Measurements from ENCODE around the gene ASXL2. TPM values are rescaled to one million over a fixed set of nuclear protein-coding genes. Genes with fewer than 3 reads are reported as not detected.
A peak's percentile ranks its signal among the peaks of the same experiment; 100 is the strongest.
"Not testable (repeated sequence)": the region's sequence is repeated elsewhere in the genome, so short reads cannot be mapped to it uniquely, and the experiment has no call there.

Gene ASXL2
- total RNA-seq, 1 experiment from 2014 or later, result 10.7 TPM

- in situ Hi-C loops (cut with HindIII; ENCODE audit: low sequenced_read_pairs), result no loop called here
- no peak for DNase-seq (ENCODE audit: low spot score)
Observed at GRCh38 chr2:25845843-25846505, 32.3 kb downstream of the ASXL2 start.

DNA sequence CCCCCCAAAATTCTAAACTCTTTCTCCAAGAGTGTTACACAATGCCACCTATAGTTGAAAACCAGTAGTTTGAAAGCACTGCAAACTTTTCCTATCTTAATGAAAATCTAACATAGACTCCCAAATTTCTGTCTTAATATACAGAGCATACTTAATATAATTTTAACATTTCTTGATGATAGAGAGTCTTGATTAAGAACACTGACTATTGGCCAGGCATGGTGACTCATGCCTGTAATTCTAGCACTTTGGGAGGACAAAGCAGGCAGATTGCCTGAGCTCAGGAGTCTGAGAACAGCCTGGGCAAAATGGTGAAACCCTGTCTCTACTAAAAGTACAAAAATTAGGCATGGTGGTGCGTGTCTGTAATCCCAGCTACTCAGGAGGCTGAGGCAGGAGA, 34.2 kb downstream of the ASXL2 start:
- no peak for DNase-seq (ENCODE audit: low spot score)
- in situ Hi-C loops (cut with HindIII; ENCODE audit: low sequenced_read_pairs), result no loop called here

DNA sequence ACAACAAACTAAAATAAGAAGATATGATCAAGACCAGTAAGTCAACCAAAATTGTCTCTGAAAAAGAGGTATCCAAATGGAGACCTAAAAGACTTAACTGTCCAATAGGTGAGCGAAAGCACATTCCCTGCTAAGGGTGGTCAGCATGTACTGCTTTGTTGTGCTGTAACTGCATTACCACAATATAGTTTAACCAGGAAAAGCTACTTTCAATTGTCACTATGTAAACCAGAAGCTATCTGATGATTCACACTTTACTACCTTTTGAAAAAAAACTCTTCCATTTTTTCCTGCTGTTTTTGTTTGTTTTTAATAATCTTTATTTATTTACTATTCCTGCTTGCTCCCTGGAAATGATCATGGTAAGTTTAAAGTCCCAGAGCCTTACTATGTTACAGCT, 36.1 kb downstream of the ASXL2 start:
- no peak for DNase-seq (ENCODE audit: low spot score)
- in situ Hi-C loops (cut with HindIII; ENCODE audit: low sequenced_read_pairs), result no loop called here

GRCh38 chr2:25838152-25838756, 40.0 kb downstream of the ASXL2 start:
- no peak for DNase-seq (ENCODE audit: low spot score)
- in situ Hi-C loops (cut with HindIII; ENCODE audit: low sequenced_read_pairs), result no loop called here

- in situ Hi-C loops (cut with HindIII; ENCODE audit: low sequenced_read_pairs), result no loop called here
- peak; percentile 87 for DNase-seq (ENCODE audit: low spot score)
Observed at GRCh38 chr2:25835906-25836305, 42.4 kb downstream of the ASXL2 start.

GRCh38 chr2:25833566-25833965, 44.7 kb downstream of the ASXL2 start:
- in situ Hi-C loops (cut with HindIII; ENCODE audit: low sequenced_read_pairs), result no loop called here
- DNase-seq (ENCODE audit: low spot score), result no peak

DNA sequence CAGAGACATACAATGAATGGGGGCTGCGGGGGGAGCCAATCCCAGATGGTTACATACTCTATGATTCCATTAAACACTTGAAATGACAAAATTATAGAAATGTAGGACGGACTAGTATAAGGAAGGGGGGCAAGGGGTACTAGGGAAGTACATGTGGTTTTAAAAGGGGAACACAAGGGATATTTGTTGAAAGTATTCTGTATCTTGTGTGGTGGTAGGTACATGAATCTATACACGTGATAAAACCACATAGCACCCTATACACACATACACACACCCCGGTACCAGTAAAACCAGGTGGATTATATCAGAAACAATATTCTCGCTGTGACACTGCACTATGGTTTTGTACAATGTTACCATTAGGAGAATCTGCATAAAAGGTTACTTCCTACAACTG, 45.4 kb downstream of the ASXL2 start:
- no peak for DNase-seq (ENCODE audit: low spot score)
- in situ Hi-C loops (cut with HindIII; ENCODE audit: low sequenced_read_pairs), result no loop called here

DNA sequence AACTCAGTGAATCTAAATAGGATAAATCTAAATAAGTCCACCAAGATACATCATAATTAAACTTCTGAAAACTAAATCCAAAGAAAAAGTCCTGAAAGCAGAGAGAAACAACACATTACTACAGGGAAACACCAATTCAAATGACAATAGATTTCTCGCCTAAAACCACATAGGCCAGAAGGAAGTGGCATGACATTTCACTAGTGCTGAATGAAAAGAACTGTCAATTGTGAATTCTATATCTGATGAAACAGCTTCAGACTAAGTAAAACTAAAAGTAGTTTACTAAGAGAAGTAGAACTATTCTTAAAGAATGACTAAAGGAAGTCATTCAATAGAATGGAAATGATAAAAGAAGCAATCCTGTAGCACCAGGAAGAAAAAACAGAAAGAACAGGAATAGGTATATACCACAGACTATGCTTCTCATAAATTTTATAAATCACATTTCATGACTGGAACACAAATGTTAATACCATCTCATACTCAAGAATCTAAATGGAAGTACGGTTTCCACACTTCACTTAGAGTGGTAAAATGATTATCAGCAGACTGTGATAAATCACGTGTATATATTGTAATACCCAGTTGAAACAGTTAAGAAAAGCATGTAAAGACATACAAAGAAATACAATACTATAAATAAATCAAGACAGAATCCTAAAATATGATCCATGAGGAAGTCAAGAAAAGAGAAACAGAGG, 46.4 kb downstream of the ASXL2 start:
- no peak for DNase-seq (ENCODE audit: low spot score)
- in situ Hi-C loops (cut with HindIII; ENCODE audit: low sequenced_read_pairs), result no loop called here

- in situ Hi-C loops (cut with HindIII; ENCODE audit: low sequenced_read_pairs), result no loop called here
- no peak for DNase-seq (ENCODE audit: low spot score)
Observed at GRCh38 chr2:25829828-25830227, 48.5 kb downstream of the ASXL2 start.

- DNase-seq (ENCODE audit: low spot score), result no peak
- in situ Hi-C loops (cut with HindIII; ENCODE audit: low sequenced_read_pairs), result no loop called here
Observed at GRCh38 chr2:25829377-25829704, 48.9 kb downstream of the ASXL2 start.

DNA sequence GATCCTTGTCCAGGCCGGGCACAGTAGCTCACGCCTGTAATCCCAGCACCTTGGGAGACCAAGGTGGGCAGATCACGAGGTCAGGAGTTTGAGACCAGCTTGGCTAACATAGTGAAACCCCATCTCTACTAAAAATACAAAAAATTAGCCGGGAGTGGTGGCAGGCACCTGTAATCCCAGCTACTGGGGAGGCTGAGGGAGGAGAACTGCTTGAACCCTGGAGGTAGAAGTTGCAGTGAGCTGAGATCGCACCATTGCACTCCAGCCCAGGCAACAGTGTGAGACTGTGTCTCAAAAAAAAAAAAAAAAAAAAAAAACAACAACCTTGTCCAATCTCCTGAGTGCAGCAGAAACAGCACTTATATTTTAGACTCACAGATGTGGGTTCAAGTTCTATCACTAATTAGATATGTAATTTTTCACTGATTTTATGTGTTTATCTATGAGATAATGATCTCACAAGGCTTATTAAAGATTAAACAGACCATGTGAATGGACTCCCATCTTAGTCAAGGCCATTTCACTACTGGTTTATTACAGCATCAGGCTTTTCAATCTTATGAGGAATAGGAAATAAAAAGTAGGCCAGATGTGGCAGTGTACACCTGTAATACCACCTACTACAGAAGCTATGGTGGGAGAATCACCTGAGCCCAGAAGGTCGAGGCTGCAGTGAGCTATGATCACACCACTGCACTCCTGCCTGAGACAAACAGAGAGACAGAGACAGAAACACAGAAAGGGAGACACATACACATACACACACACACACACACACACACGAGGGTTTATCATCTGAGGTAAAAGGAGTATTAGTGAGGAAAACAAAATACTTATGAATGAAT, 49.5 kb downstream of the ASXL2 start:
- in situ Hi-C loops (cut with HindIII; ENCODE audit: low sequenced_read_pairs); DNase-seq (ENCODE audit: low spot score): not testable (repeated sequence)

- in situ Hi-C loops (cut with HindIII; ENCODE audit: low sequenced_read_pairs), result no loop called here
- DNase-seq (ENCODE audit: low spot score), result no peak
Observed at GRCh38 chr2:25825238-25825637, 53.0 kb downstream of the ASXL2 start.

DNA sequence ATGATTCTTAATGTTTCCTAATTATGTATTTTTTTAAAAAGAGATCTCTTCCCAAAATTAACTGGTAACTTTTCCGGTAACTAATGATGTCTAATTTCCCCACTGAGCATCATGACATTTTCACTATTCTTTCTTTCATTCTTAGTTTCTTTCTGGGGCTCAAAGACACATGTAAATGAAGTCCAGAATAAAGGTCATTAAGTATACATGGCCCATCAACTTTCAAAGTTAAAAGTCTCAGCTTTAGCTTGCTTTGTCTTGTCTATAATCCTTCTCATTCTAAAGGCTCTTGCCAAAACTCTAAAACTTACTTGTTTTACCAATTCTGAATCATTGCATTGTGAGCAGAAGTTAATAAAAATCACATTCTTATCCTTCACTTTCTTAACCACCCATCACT, 53.6 kb downstream of the ASXL2 start:
- in situ Hi-C loops (cut with HindIII; ENCODE audit: low sequenced_read_pairs), result no loop called here
- no peak for DNase-seq (ENCODE audit: low spot score)

DNA sequence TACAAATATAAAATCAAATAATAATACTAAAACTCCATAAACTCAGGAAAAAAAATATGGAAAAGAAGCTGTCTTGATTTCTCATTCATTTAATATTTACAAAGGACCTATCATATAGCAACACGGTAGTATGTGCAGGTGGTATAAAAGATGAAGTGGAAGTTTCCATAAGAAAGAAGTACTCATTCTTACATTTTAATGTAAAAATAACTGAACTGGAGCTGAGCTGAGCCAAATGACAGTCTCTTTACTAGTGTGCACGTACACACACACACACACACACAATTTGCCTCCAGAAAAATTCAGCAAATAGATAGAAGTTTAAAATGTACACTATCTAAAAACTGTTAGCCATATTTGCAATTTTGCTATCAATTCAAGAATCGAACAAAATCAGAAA, 54.1 kb downstream of the ASXL2 start:
- in situ Hi-C loops (cut with HindIII; ENCODE audit: low sequenced_read_pairs), result no loop called here
- no peak for DNase-seq (ENCODE audit: low spot score)

GRCh38 chr2:25822190-25823117, 55.8 kb downstream of the ASXL2 start:
- DNase-seq (ENCODE audit: low spot score), result peak; percentile 13
- in situ Hi-C loops (cut with HindIII; ENCODE audit: low sequenced_read_pairs), result no loop called here

GRCh38 chr2:25821225-25822056, 56.8 kb downstream of the ASXL2 start:
- in situ Hi-C loops (cut with HindIII; ENCODE audit: low sequenced_read_pairs), result no loop called here
- no peak for DNase-seq (ENCODE audit: low spot score)

DNA sequence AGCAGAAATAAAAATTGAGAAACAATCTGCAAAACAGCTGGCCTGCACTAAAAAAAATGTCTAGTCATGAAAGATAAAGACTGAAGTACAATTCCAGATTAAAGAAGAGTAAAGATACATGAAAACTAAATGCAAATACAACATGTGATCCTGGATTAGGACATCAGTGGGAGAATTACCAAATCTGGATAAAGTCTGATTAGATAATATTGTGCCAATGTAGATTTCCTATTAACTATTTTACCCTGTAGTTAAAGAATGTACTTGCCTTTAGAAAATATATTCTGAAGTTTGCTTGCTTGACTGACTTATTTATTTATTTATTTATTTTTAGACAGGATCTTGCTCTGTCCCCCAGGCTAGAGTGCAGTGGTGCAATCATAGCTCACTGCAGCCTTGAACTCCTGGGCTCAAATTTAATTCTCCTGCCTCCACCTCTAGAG, 58.7 kb downstream of the ASXL2 start:
- DNase-seq (ENCODE audit: low spot score), result no peak
- in situ Hi-C loops (cut with HindIII; ENCODE audit: low sequenced_read_pairs), result no loop called here

DNA sequence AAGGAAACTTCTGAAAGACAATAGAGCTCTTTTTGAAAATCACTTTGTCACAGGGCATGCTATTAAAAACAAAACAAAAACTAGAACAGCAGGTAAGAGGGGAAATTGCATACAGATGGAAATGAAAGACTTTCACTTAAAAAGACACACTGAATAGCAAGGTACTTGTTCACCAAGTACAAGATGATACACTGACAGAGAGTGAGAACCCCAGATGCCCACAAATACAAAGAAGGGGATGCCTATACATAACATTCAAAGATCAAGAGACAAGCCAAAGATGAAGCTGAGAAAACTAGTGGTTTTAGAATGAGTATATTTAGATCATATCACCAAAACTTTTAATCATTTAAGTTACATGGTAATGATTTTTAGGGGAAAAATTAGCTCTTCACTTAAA, 60.7 kb downstream of the ASXL2 start:
- in situ Hi-C loops (cut with HindIII; ENCODE audit: low sequenced_read_pairs), result no loop called here
- no peak for DNase-seq (ENCODE audit: low spot score)
